HEK293 (cell line): ENCODE results near the gene APCDD1L.

Experiments used
- CTCF ChIA-PET: fragments of 350-600 bp; formaldehyde crosslinking; extraction: SDS; loops from one replicate; lab custom pipeline; 2021; ENCODE audit warnings: antibody characterized with exemption; lab: Yijun Ruan, JAX
- POLR2A ChIA-PET: fragments of 300-600 bp; formaldehyde crosslinking; extraction: SDS; loops from one replicate; lab custom pipeline; 2020; ENCODE audit warnings: antibody characterized with exemption, inconsistent platforms; lab: Yijun Ruan, JAX
- H3K27ac ChIP-seq: fragments of 200-500 bp; sonication (Bioruptor generic); 2 replicates; pipeline ENCODE4 v1.5.1; 2014; ENCODE audit warnings: low read depth, low read length, control low read depth, inconsistent platforms; ENCODE audit errors: extremely low read depth
- H3K36me3 ChIP-seq, 2 experiments: fragments of 200-500 bp in 1 of 2; sonication (Bioruptor generic) in 1 of 2; 1 replicate in 1 of 2; 2 replicates in 1 of 2; pipeline ENCODE4 v1.5.1; 2014 to 2017; ENCODE audit warnings: inconsistent platforms in 2 of 2, low read length in 2 of 2; ENCODE audit not compliant: control insufficient read depth in 2 of 2, insufficient read depth in 1 of 2
- H3K4me1 ChIP-seq: fragments of 200-500 bp; sonication (Bioruptor generic); 2 replicates; pipeline ENCODE4 v1.5.1; 2014; ENCODE audit warnings: mild to moderate bottlenecking, low read length, inconsistent platforms; ENCODE audit not compliant: control insufficient read depth, insufficient read depth
- H3K4me3 ChIP-seq: 2 replicates; pipeline ENCODE4 v1.5.1; 2011; ENCODE audit warnings: low read depth, mild to moderate bottlenecking, control low read depth, low read length, moderate library complexity
- H3K9me3 ChIP-seq: fragments of 200-500 bp; sonication (Bioruptor generic); 2 replicates; pipeline ENCODE4 v1.5.1; 2014; ENCODE audit warnings: low read depth, low read length, inconsistent platforms; ENCODE audit not compliant: control insufficient read depth, insufficient read depth
- EGR2 ChIP-seq: fragments of 450-650 bp; formaldehyde crosslinking; IDR thresholded peaks from 2 replicates; pipeline ENCODE4 v1.5.1; 2016; ENCODE audit warnings: low read depth, missing biosample characterization, missing genetic modification characterization
- KLF1 ChIP-seq: fragments of 450-650 bp; formaldehyde crosslinking; IDR thresholded peaks from 2 replicates; pipeline ENCODE4 v1.5.1; 2016; ENCODE audit warnings: missing biosample characterization, missing genetic modification characterization
- SP7 ChIP-seq: fragments of 450-650 bp; formaldehyde crosslinking; IDR thresholded peaks from 2 replicates; pipeline ENCODE4 v1.5.1; 2016; ENCODE audit warnings: missing biosample characterization, missing genetic modification characterization
- YY2 ChIP-seq: fragments of 450-650 bp; formaldehyde crosslinking; IDR thresholded peaks from 2 replicates; pipeline ENCODE4 v1.5.1; 2016; ENCODE audit warnings: missing biosample characterization, missing genetic modification characterization
- ZBTB48 ChIP-seq: fragments of 450-650 bp; formaldehyde crosslinking; IDR thresholded peaks from 2 replicates; pipeline ENCODE4 v1.5.1; 2016; ENCODE audit warnings: missing biosample characterization, missing genetic modification characterization
- ZBTB6 ChIP-seq: fragments of 450-650 bp; formaldehyde crosslinking; IDR thresholded peaks from 2 replicates; pipeline ENCODE4 v1.5.1; 2017; ENCODE audit warnings: missing biosample characterization, missing genetic modification characterization
- ZNF114 ChIP-seq: fragments of 450-650 bp; formaldehyde crosslinking; IDR thresholded peaks from 2 replicates; pipeline ENCODE4 v1.5.0; 2017; ENCODE audit warnings: missing biosample characterization, missing genetic modification characterization
- ZNF132 ChIP-seq: fragments of 450-650 bp; formaldehyde crosslinking; IDR thresholded peaks from 2 replicates; pipeline ENCODE4 v1.5.1; 2017; ENCODE audit warnings: missing biosample characterization, missing genetic modification characterization, borderline replicate concordance
- ZNF133 ChIP-seq: fragments of 450-650 bp; formaldehyde crosslinking; IDR thresholded peaks from 2 replicates; pipeline ENCODE4 v1.5.1; 2016; ENCODE audit warnings: missing biosample characterization, missing genetic modification characterization
- ZNF157 ChIP-seq: fragments of 450-650 bp; formaldehyde crosslinking; IDR thresholded peaks from 2 replicates; pipeline ENCODE4 v1.5.1; 2016; ENCODE audit warnings: missing biosample characterization, missing genetic modification characterization
- ZNF19 ChIP-seq: fragments of 450-650 bp; formaldehyde crosslinking; IDR thresholded peaks from 2 replicates; pipeline ENCODE4; 2016; ENCODE audit warnings: missing biosample characterization, missing genetic modification characterization, low read depth
- ZNF239 ChIP-seq: fragments of 450-650 bp; formaldehyde crosslinking; IDR thresholded peaks from 2 replicates; pipeline ENCODE4 v1.5.1; 2016; ENCODE audit warnings: missing biosample characterization, missing genetic modification characterization
- ZNF266 ChIP-seq: fragments of 450-650 bp; formaldehyde crosslinking; IDR thresholded peaks from 2 replicates; pipeline ENCODE4 v1.5.1; 2016; ENCODE audit warnings: missing biosample characterization, missing genetic modification characterization, low read depth
- ZNF416 ChIP-seq: fragments of 450-650 bp; formaldehyde crosslinking; IDR thresholded peaks from 2 replicates; pipeline ENCODE4 v1.5.1; 2016; ENCODE audit warnings: missing biosample characterization, missing genetic modification characterization
- ZNF530 ChIP-seq: fragments of 450-650 bp; formaldehyde crosslinking; IDR thresholded peaks from 2 replicates; pipeline ENCODE4 v1.5.1; 2016; ENCODE audit warnings: low read depth, missing biosample characterization, missing genetic modification characterization
- ZNF544 ChIP-seq: fragments of 450-650 bp; formaldehyde crosslinking; IDR thresholded peaks from 2 replicates; pipeline ENCODE4 v1.5.0; 2017; ENCODE audit warnings: missing biosample characterization, missing genetic modification characterization
- ZNF585B ChIP-seq: fragments of 450-650 bp; formaldehyde crosslinking; IDR thresholded peaks from 2 replicates; pipeline ENCODE4 v1.5.1; 2016; ENCODE audit warnings: missing biosample characterization, missing genetic modification characterization
- ZNF623 ChIP-seq: fragments of 450-650 bp; formaldehyde crosslinking; IDR thresholded peaks from 2 replicates; pipeline ENCODE4 v1.5.1; 2016; ENCODE audit warnings: missing biosample characterization, missing genetic modification characterization
- ZNF768 ChIP-seq: fragments of 450-650 bp; formaldehyde crosslinking; IDR thresholded peaks from 2 replicates; pipeline ENCODE4 v1.5.1; 2018; ENCODE audit warnings: missing biosample characterization, mild to moderate bottlenecking, missing genetic modification characterization
- ZNF777 ChIP-seq: fragments of 450-650 bp; formaldehyde crosslinking; IDR thresholded peaks from 2 replicates; pipeline ENCODE4 v1.5.1; 2017; ENCODE audit warnings: missing biosample characterization, missing genetic modification characterization, borderline replicate concordance
- ZNF785 ChIP-seq: fragments of 450-650 bp; formaldehyde crosslinking; IDR thresholded peaks from 2 replicates; pipeline ENCODE4 v1.5.1; 2016; ENCODE audit warnings: missing biosample characterization, missing genetic modification characterization
- TF ChIP-seq, protein P1 (sequence below): fragments of 450-650 bp; formaldehyde crosslinking; IDR thresholded peaks from 2 replicates; pipeline ENCODE4 v1.5.1; 2016; ENCODE audit warnings: missing biosample characterization, missing genetic modification characterization
- TF ChIP-seq, protein P2 (sequence below): fragments of 450-650 bp; formaldehyde crosslinking; IDR thresholded peaks from 2 replicates; pipeline ENCODE4 v1.5.1; 2016; ENCODE audit warnings: missing biosample characterization, missing genetic modification characterization
- TF ChIP-seq, protein P3 (sequence below): fragments of 450-650 bp; formaldehyde crosslinking; IDR thresholded peaks from 2 replicates; pipeline ENCODE4 v1.5.1; 2016; ENCODE audit warnings: missing biosample characterization, missing genetic modification characterization, borderline replicate concordance

The APCDD1L gene

GRCh38 chr20:58498470-58499068 lies 16.6 kb downstream of the APCDD1L start (continued):
- TF ChIP-seq ZBTB6, result no peak
- TF ChIP-seq ZNF530, result no peak
- TF ChIP-seq ZNF585B (tag by site-specific recombination), result no peak
- no peak for TF ChIP-seq SP7
- TF ChIP-seq EGR2, result no peak
- no peak for TF ChIP-seq ZBTB48 (tag by site-specific recombination)
- no peak for TF ChIP-seq ZNF157 (tag by site-specific recombination)
- TF ChIP-seq ZNF19 (tag by site-specific recombination), result no peak
- no peak for TF ChIP-seq ZNF623 (tag by site-specific recombination)
- TF ChIP-seq ZNF416, result no peak
- TF ChIP-seq YY2, result no peak
- no peak for TF ChIP-seq ZNF777 (tag by site-specific recombination)
- TF ChIP-seq, protein P1, sequence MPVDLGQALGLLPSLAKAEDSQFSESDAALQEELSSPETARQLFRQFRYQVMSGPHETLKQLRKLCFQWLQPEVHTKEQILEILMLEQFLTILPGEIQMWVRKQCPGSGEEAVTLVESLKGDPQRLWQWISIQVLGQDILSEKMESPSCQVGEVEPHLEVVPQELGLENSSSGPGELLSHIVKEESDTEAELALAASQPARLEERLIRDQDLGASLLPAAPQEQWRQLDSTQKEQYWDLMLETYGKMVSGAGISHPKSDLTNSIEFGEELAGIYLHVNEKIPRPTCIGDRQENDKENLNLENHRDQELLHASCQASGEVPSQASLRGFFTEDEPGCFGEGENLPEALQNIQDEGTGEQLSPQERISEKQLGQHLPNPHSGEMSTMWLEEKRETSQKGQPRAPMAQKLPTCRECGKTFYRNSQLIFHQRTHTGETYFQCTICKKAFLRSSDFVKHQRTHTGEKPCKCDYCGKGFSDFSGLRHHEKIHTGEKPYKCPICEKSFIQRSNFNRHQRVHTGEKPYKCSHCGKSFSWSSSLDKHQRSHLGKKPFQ (tag by site-specific recombination), result no peak

DNA sequence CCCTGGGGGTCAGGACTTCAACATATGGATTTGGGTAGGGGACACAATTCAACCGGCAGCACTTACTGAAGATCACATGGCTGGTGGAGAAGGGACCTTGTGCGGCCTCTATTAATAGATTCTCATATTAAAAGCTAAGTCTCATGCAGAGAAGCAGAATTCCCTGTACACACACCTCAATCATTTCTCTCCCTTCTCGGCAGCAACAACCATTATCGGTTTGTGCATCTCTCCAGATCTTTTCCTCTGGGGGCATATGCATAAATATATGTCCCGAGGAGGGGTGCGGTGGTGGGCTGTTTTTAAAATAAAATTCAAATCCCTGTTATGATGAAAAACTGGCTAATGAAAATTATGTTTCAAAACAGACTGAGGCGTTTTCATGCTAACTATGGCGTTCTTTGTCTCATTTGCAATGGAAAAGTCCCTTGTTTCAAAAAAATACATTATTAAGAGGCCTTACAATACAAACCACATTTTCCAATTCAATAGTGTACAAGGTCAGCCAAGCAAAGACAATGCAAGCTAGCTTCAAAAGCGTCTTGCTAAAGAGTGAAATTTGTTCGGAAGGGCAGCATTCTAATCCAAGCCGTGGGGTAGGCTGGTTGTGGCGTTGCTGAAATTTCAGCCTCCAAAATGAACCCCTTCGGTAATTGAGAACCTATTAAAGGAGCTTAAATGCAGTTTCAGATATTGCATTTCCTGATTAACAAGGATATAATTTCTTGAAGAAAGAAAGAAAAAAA lies 17.3 kb downstream of the APCDD1L start:
- H3K9me3 ChIP-seq, result no peaks in the 10 kb centered on the region
- TF ChIP-seq ZNF114 (tag by site-specific recombination) (no peak), ZNF544 (no peak), ZNF132 (tag by site-specific recombination) (no peak), ZNF133 (tag by site-specific recombination) (no peak), ZNF785 (tag by site-specific recombination) (no peak), ZNF266 (tag by site-specific recombination) (no peak), ZNF768 (tag by site-specific recombination) (no peak), KLF1 (tag by site-specific recombination) (no peak), ZNF239 (no peak)
- TF ChIP-seq, protein P1 (tag by site-specific recombination), result no peak
- TF ChIP-seq, protein P2, sequence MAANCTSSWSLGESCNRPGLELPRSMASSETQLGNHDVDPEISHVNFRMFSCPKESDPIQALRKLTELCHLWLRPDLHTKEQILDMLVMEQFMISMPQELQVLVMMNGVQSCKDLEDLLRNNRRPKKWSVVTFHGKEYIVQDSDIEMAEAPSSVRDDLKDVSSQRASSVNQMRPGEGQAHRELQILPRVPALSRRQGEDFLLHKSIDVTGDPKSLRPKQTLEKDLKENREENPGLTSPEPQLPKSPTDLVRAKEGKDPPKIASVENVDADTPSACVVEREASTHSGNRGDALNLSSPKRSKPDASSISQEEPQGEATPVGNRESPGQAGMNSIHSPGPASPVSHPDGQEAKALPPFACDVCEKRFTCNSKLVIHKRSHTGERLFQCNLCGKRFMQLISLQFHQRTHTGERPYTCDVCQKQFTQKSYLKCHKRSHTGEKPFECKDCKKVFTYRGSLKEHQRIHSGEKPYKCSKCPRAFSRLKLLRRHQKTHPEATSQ (tag by site-specific recombination), result no peak
- TF ChIP-seq, protein P3, sequence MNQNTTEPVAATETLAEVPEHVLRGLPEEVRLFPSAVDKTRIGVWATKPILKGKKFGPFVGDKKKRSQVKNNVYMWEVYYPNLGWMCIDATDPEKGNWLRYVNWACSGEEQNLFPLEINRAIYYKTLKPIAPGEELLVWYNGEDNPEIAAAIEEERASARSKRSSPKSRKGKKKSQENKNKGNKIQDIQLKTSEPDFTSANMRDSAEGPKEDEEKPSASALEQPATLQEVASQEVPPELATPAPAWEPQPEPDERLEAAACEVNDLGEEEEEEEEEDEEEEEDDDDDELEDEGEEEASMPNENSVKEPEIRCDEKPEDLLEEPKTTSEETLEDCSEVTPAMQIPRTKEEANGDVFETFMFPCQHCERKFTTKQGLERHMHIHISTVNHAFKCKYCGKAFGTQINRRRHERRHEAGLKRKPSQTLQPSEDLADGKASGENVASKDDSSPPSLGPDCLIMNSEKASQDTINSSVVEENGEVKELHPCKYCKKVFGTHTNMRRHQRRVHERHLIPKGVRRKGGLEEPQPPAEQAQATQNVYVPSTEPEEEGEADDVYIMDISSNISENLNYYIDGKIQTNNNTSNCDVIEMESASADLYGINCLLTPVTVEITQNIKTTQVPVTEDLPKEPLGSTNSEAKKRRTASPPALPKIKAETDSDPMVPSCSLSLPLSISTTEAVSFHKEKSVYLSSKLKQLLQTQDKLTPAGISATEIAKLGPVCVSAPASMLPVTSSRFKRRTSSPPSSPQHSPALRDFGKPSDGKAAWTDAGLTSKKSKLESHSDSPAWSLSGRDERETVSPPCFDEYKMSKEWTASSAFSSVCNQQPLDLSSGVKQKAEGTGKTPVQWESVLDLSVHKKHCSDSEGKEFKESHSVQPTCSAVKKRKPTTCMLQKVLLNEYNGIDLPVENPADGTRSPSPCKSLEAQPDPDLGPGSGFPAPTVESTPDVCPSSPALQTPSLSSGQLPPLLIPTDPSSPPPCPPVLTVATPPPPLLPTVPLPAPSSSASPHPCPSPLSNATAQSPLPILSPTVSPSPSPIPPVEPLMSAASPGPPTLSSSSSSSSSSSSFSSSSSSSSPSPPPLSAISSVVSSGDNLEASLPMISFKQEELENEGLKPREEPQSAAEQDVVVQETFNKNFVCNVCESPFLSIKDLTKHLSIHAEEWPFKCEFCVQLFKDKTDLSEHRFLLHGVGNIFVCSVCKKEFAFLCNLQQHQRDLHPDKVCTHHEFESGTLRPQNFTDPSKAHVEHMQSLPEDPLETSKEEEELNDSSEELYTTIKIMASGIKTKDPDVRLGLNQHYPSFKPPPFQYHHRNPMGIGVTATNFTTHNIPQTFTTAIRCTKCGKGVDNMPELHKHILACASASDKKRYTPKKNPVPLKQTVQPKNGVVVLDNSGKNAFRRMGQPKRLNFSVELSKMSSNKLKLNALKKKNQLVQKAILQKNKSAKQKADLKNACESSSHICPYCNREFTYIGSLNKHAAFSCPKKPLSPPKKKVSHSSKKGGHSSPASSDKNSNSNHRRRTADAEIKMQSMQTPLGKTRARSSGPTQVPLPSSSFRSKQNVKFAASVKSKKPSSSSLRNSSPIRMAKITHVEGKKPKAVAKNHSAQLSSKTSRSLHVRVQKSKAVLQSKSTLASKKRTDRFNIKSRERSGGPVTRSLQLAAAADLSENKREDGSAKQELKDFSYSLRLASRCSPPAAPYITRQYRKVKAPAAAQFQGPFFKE (tag by site-specific recombination), result no peak
- TF ChIP-seq, all 188 proteins: peak for 0
- H3K36me3 ChIP-seq, result no peaks in the 10 kb centered on the region
- no peak overlapping the region for H3K27ac ChIP-seq
- ChIA-PET POLR2A (no interaction called here), CTCF (interaction anchor here (1.0 kb wide), 1 partner anchor 15 kb away, joined by 3 read pairs; no protein-coding TSS in a partner anchor)
- no peak overlapping the region for H3K4me3 ChIP-seq
- H3K4me1 ChIP-seq, result no peaks in the 10 kb centered on the region
